ENCODE measurements around the gene CALHM2. TPM values are rescaled to one million over a fixed set of nuclear protein-coding genes. Genes with fewer than 3 reads are reported as not detected.

Gene CALHM2
- total and polyA plus RNA-seq, 2 of the 4 experiments (the other 2 are of a cell fraction): 2.5 to 7.9 TPM

- no peak within 1 kb of the TSS for H4K5ac ChIP-seq (ENCODE audit: low read depth, low read length)
- H4K91ac ChIP-seq (ENCODE audit: insufficient read depth, low read depth, low read length): no peak within 1 kb of the TSS
- POLR2A ChIA-PET (ENCODE audit: unreplicated experiment): no interaction called here
- H3K9me1 ChIP-seq (ENCODE audit: insufficient read depth, low read length): no peaks in the 10 kb centered on the region
- no peak within 1 kb of the TSS for H3K14ac ChIP-seq (replicated peaks; ENCODE audit: low read depth, low read length)
- in situ Hi-C loops (cut with MboI; ENCODE audit: low sequenced_read_pairs): no loop called here
- CTCF ChIA-PET: no interaction called here
- H2AK9ac ChIP-seq (replicated peaks; ENCODE audit: low read depth, low read length, poor library complexity): no peak within 1 kb of the TSS
- H3K56ac ChIP-seq (ENCODE audit: extremely low read depth, insufficient read depth, low read length): no peak within 1 kb of the TSS
- no TSS peak for BruUV-seq (replicated peaks)
- no peak within 1 kb of the TSS for H2AFZ ChIP-seq (replicated peaks; ENCODE audit: low read length, poor library complexity)
- no peak within 1 kb of the TSS for H3K27ac ChIP-seq (ENCODE audit: insufficient read depth, low read length)
- no peak for TF ChIP-seq RFX5 (IDR thresholded peaks at IDR 0.05; ENCODE audit: low read depth, low read length)
- no peak for TF ChIP-seq USF2 (IDR thresholded peaks at IDR 0.05; ENCODE audit: low read depth, low read length)
- no peak for TF ChIP-seq CHD1 (IDR thresholded peaks at IDR 0.05; ENCODE audit: low read depth, low read length)
- TF ChIP-seq ELK1 (IDR thresholded peaks at IDR 0.05; ENCODE audit: borderline replicate concordance, low read depth, low read length): no peak
- TF ChIP-seq CEBPB (IDR thresholded peaks at IDR 0.05; ENCODE audit: low read depth, low read length): no peak
- TF ChIP-seq MXI1 (IDR thresholded peaks at IDR 0.05; ENCODE audit: borderline replicate concordance, low read depth, low read length): no peak
- TF ChIP-seq MAZ (IDR thresholded peaks at IDR 0.05; ENCODE audit: borderline replicate concordance, low read depth, low read length): no peak
- no peak for TF ChIP-seq RAD21 (IDR thresholded peaks at IDR 0.05; ENCODE audit: low read length)
- TF ChIP-seq MAFK (IDR thresholded peaks at IDR 0.05; ENCODE audit: low read depth, low read length): no peak
- TF ChIP-seq NFE2L2 (IDR thresholded peaks at IDR 0.05; ENCODE audit: low read depth, low read length): no peak
- no peak for TF ChIP-seq CTCF (conservative IDR thresholded peaks at IDR 0.05; ENCODE audit: low read depth, low read length)
- no peak for TF ChIP-seq SMC3 (IDR thresholded peaks at IDR 0.05; ENCODE audit: low read depth, low read length)
- no peak for TF ChIP-seq RCOR1 (IDR thresholded peaks at IDR 0.05; ENCODE audit: insufficient replicate concordance, low read length)
- TF ChIP-seq BHLHE40 (IDR thresholded peaks at IDR 0.05; ENCODE audit: low read depth, low read length): no peak
- TF ChIP-seq FOS (IDR thresholded peaks at IDR 0.05; ENCODE audit: low read depth, low read length): no peak
- H3K9ac ChIP-seq (ENCODE audit: low read depth, low read length): no peak within 1 kb of the TSS
- no CpG with 5 or more reads among the region's 9 CpGs for WGBS, 2 experiments (ENCODE audit: extremely low coverage in 2 of 2, insufficient read length in 1 of 2)
- no peak within 1 kb of the TSS for H2BK5ac ChIP-seq (ENCODE audit: low read depth, low read length, poor library complexity, severe bottlenecking)
- H3K23ac ChIP-seq (ENCODE audit: low read depth, low read length): no peak within 1 kb of the TSS
- no peaks in the 10 kb centered on the region for H3K79me1 ChIP-seq (ENCODE audit: low read depth in 1 of 2, low read length in 2 of 2)
- no peak within 1 kb of the TSS for H3K4ac ChIP-seq (ENCODE audit: low read depth, low read length)
- no peaks in the 10 kb centered on the region for H3K4me1 ChIP-seq (ENCODE audit: control insufficient read depth, insufficient read depth, low read length)
- no peak within 1 kb of the TSS for H2AK5ac ChIP-seq (ENCODE audit: low read depth, low read length)
- dilution Hi-C loops (cut with HindIII; ENCODE audit: low sequenced_read_pairs, unreplicated experiment): no loop called here
- H3K4me3 ChIP-seq (ENCODE audit: insufficient read depth, low read depth, low read length): no peak within 1 kb of the TSS
- intact Hi-C loops (cut with micrococcal nuclease): no loop called here
- H4K8ac ChIP-seq (ENCODE audit: low read depth in 2 of 2, low read length in 2 of 2): no peak within 1 kb of the TSS
- no peak for DNase-seq
- H2BK15ac ChIP-seq (ENCODE audit: low read depth, low read length): no peak within 1 kb of the TSS
- no peak within 1 kb of the TSS for H3K4me2 ChIP-seq (ENCODE audit: low read depth, low read length)
- H2BK120ac ChIP-seq (ENCODE audit: low read depth, low read length): no peak within 1 kb of the TSS
- no peak within 1 kb of the TSS for H3K18ac ChIP-seq (ENCODE audit: low read depth, low read length)
- no peak for ATAC-seq (ENCODE audit: low read depth)
- peaks cover 19% of the 10 kb centered on the region for H3K27me3 ChIP-seq (ENCODE audit: control insufficient read depth, insufficient read depth, low read length)
- no peak within 1 kb of the TSS for H2BK20ac ChIP-seq (ENCODE audit: low read depth, low read length)
- H3K36me3 ChIP-seq (ENCODE audit: control insufficient read depth, insufficient read depth, low read length): no peaks in the 10 kb centered on the region
- no peaks in the 10 kb centered on the region for H3K9me3 ChIP-seq (ENCODE audit: control insufficient read depth, insufficient read depth, low read length)
- H4K20me1 ChIP-seq (ENCODE audit: insufficient read depth, low read length): no peaks in the 10 kb centered on the region
Measured at GRCh38 chr10:103458720-103459119, 6.5 kb upstream of the CALHM2 start, which contains the start of gene CALHM1. CALHM1 (minus strand) TSS chr10:103458900; CDS start chr10:103458751, 149 bp downstream.
